H1 (cell line): ENCODE data around the gene CNST. TPM values are rescaled to one million over a fixed set of nuclear protein-coding genes. Genes with fewer than 3 reads are reported as not detected.

ENCODE experiments used
- CHD1 ChIP-seq: IDR thresholded peaks from 2 replicates; pipeline ENCODE4 v1.6.1; 2012; ENCODE audit warnings: low read depth, low read length, improper control_type of control experiment
- RAD21 ChIP-seq, 2 experiments: IDR thresholded peaks in 1 of 2; conservative IDR thresholded peaks in 1 of 2; 2 replicates each; pipeline ENCODE4 v1.6.1; 2011; ENCODE audit warnings: low read depth in 2 of 2, low read length in 2 of 2, improper control_type of control experiment in 1 of 2, inconsistent platforms in 1 of 2, mild to moderate bottlenecking in 1 of 2, moderate library complexity in 1 of 2
- polyA plus RNA-seq, 7 experiments: library from polyadenylated mRNA; depleted of rRNA in 3 of 7; stranded (reverse) in 5 of 7; unstranded in 2 of 7; fragments of >200 nt in 5 of 7; fragments of 200-250 nt in 2 of 7; gene quantifications; 1 replicate in 5 of 7; 2 replicates in 1 of 7; 4 replicates in 1 of 7; pipeline versions ENCODE4 v1.2.1 to v1.2.3, GENCODE V29; 2011 to 2013; ENCODE audit warnings: missing spikeins in 2 of 7, mixed read lengths in 2 of 7
- total RNA-seq: library from RNA; stranded (reverse); fragmentation: NEBNext Ultra II Directional; extraction: Animal tissue kit (Norgen Biotek cat#: 25700); gene quantifications from 2 replicates; pipeline ENCODE4 v1.2.1, GENCODE V29; 2021

CNST gene
- total and polyA plus RNA-seq, 2 of the 8 experiments (the other 6 are each of a cell fraction or from before 2014, with no cell fraction given), result 5.3 to 21.3 TPM

GRCh38 chr1:246681900-246682895 lies 115.9 kb downstream of the CNST start (continued):
- no peak for TF ChIP-seq RAD21 (IDR thresholded peaks at IDR 0.05 in 1 of 2, conservative IDR thresholded peaks at IDR 0.05 in 1 of 2; ENCODE audit: low read depth in 2 of 2, low read length in 2 of 2)
- no peak for TF ChIP-seq CHD1
